Brain pericyte (primary cell): ENCODE results near the gene NCKAP5.
A peak's percentile ranks its signal among the peaks of the same experiment; 100 is the strongest.

ENCODE experiments used
- DNase-seq: peaks from one replicate; pipeline ENCODE4 v3.0.0-alpha.2; 2012; ENCODE audit warnings: low read depth, low spot score

NCKAP5 gene

GRCh38 chr2:132668987-132669907, 899.0 kb downstream of the NCKAP5 start:
- no peak for DNase-seq

- DNase-seq = no peak
Observed at GRCh38 chr2:132668189-132668823, 900.0 kb downstream of the NCKAP5 start.

DNA sequence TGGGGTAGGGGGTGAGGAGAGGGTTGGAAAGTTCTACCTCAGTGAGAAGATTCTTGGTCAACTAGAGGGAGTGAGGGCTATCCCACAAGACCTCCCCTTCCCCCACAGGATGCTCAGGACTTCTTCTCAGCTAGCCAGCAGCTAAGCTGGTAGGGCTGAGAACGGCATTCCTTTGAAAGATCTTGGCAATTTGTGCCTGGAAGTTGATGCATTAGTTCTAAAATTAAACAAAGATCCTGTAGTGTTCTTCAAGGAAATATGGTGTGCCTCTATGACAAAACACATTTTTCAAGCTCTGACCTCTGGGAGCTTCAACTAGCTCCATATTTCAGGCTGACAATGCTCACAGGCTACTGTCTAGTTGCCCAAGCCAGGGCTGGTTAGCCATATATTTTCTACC, 900.6 kb downstream of the NCKAP5 start:
- DNase-seq = no peak

DNA sequence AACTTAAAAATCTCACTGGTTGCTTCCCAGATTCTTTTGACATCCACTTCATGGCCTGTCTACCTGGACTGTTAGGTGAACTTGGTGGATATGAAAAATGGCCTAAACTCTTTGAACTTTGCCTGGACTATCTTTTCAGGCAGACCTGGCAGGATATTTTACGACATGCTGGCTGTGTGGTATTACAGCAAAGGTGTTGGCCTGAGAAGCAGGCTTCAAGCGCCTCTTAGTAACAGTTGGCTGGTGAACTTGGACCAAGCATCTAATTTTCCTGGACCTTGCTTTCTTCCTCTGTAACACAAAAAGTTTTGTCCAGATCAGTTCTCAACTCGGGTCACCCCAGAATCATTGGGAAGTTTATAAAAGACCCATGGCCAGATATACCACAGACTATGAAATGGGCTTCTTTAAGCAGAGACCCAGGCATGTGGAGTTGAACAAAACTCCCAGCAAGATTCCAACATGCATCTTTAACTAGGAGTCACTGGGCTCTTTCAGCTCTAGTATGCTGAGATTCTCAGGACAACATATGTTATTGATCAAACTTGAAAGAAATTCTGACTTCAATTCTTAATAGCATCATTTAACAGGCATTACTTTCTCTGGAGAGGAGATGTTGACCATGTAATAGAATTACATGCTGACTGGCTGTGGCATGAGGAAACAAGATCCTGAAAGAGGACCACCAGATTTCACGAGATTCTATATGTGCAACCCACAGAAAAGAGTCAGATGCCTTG, 902.7 kb downstream of the NCKAP5 start:
- DNase-seq = no peak

DNA sequence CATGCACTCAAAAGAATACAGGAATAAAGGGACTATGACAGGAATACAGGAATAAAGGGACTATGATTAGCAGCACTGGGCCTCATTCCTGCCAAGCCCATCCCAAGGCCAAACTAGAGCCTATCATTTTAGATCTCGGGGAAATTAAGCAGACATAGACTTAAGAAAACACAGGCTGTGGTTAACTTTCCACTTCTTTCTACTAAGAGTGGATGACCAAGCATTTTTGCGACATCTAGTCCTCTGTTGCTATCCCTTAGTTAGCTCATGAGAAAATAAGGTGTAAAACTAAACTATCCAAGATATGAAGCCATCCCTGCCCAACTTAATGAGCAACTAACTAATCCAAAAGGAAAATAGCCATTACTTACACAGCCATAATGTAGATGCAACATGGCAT, 904.2 kb downstream of the NCKAP5 start:
- DNase-seq = no peak

DNA sequence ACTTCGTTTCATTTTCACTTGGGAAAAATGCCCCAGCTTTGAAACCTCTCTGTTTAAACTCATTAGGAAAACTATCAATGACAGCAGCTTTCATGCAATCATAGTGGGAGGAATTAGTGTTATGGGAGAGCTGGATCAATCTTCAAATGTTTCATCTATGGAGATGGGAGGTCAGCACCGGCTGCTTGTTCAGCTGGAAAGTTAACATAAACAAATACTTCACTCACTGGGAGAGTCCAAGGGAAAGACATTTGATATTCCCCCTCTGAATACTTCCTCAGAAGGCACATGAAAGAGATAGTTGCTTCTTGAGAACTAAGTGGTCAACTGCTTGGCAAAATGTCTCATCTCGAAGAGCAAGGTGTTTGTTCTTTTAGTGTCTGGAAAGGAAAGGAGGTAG, 905.5 kb downstream of the NCKAP5 start:
- peak; percentile 76 for DNase-seq

GRCh38 chr2:132659331-132659730, 908.9 kb downstream of the NCKAP5 start:
- DNase-seq = no peak

- no peak for DNase-seq
Observed at GRCh38 chr2:132656266-132656975, 911.8 kb downstream of the NCKAP5 start.

GRCh38 chr2:132654968-132655367, 913.3 kb downstream of the NCKAP5 start:
- DNase-seq = no peak

DNA sequence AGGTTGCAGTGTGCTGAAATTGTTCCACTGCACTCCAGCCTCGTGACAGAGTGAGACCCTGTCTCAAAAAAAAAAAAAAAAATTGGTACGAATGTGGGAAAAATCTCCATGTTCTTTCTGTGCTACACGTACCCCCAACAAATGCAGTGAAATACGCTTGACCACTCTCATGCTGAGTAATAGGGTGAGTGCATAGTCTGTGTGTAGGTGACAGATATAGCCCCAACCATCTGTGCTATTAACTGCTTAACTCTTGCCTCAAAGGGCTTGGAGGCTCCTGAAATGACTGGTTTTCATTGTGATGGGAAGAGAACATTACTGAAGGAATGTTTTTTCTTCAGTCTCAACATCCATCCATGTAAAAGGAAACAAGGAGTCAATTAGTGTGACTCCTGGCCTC, 913.9 kb downstream of the NCKAP5 start:
- no peak for DNase-seq

GRCh38 chr2:132652474-132652873, 915.8 kb downstream of the NCKAP5 start:
- no peak for DNase-seq

DNA sequence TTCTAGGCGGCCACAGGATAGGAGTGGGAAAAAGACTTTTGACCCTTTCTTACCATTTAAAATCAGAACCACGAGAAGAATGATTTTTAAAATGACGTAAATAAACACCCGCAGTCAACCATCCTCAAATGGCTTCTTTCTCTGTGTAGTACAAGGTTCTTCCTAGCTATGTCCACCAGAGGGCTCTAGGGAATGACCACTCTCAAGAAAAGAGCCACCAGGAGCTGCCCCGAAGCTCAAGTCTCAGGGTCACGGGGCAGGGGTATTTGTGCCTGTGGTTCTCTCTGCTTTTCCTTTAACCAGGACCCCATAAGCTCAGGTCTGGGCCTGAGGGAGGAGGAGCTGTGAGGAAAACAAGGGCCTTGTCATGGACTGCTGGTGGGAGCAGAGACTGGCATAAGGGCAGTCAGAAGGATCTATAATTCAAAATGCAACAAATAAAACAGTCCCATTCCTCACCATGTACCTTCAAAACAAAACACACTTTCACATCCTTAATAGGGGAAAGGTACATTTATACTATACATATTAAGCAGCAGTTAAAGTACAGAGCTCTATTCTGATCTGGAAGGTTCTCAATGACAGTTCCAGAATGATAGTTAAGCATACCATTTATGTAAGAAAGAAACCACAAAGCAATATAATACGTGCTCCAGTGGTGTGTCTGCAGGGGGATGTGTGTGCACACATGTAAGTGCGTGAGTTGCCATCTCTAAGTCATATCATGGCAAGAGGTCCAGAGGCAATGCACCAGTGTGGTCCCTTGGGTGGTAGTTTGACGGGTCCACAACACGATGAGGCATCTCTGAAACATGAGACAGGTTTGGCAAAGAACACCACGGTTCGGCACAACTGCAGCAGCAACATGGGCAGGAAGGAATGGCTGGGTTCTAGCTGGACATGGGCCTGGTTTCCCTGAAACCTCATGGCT, 916.9 kb downstream of the NCKAP5 start:
- no peak for DNase-seq

GRCh38 chr2:132646540-132647108, 921.6 kb downstream of the NCKAP5 start:
- no peak for DNase-seq

DNA sequence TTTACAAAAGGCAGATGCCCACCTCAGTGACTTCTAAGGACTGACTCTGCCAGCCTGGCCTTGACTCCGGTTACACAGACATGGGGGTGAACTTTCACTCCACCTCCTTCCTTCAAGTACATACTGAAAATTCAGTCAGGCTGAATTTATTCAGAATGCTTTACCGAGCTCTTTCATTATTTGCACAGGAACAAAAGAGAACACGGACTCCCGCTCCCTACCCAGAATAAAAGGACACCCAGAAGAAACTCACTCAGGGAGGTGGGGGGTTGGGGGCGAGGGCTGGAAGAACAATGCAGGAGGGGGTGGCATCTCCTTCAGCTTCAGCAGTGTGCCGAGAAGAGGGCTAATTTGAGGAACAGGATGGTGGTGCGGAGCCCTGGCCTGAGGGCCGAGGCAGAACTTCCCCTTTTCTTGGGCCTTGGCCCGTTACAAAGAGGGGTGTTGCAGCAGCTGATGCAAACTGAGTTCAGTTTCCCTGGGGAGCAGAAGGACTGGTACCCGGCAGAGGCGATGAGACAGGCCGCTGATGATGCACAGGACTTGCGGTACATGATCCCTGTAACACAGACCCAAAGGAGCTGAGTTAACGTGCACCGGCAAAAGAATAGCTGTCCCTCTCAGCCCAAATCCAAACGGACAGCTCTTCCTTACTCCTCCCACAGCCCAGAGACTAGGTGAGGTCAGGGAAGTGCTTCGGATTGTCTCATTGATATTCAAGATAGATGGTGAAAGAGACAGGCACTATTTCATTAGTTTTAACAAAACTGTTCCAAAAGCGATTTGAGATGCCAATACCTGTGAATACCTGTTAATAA, 922.3 kb downstream of the NCKAP5 start:
- DNase-seq = no peak

GRCh38 chr2:132645176-132645575, 923.1 kb downstream of the NCKAP5 start:
- DNase-seq = no peak

DNA sequence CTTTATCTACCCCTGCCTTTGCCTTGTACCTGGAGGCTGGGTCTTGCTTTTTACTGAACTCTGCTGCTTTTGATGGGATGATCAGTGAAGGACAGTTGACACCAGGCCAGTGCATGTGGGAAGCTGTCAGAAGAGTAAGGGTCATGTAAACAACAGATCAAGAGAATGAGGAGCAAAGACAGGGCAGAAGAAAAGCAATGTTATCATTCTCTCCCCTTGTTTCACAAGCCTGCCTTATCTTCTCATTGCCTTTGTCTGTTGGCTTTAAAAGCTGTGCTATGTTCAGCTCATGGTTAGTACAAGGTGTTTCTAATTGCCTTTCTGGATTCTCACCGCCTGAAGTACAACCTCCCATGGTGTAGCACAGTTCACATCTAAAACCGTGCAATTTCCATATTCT, 925.8 kb downstream of the NCKAP5 start:
- DNase-seq = no peak

- DNase-seq = no peak
Observed at GRCh38 chr2:132641819-132642218, 926.4 kb downstream of the NCKAP5 start.

DNA sequence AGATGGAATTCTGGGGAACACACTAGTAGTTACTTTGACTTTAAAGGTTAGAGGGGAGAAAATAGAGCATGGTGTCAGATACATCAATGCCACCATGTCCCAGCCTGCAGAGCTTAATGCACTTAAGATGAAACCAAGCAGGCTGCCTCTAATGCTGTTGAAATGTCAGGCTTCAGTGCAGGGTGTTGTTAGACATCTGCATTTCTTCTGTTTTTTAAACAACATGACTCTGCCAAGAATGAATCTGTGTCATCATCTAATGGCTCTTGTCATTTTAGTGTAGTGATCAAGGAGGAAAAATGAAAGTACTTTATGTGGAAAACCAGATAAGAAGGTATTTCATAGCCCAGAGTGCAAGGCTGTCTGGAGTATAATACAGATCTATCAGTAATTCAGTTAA, 928.1 kb downstream of the NCKAP5 start:
- DNase-seq = no peak

GRCh38 chr2:132638313-132639040, 929.8 kb downstream of the NCKAP5 start:
- DNase-seq = no peak
